IMR-90 (cell line): ENCODE results near the gene DSCAM. TPM values are rescaled to one million over a fixed set of nuclear protein-coding genes. Genes with fewer than 3 reads are reported as not detected.

Experiments
- ATAC-seq: fragments of 200-7000 bp; cut with Tn5 transposase; 2 replicates; pipeline ENCODE4 v1.9.1; 2020; ENCODE audit warnings: low read depth, mild to moderate bottlenecking, moderate library complexity
- BruUV-seq: library from RNA; stranded (reverse); fragments of 400-500 nt; replicated peaks from 2 replicates; lab custom pipeline; 2021; lab: Mats Ljungman, UMichigan
- CTCF ChIA-PET: fragments of 300-600 bp; formaldehyde crosslinking; extraction: SDS; loops from one replicate; lab custom pipeline; 2021; ENCODE audit warnings: antibody characterized with exemption; lab: Yijun Ruan, JAX
- POLR2A ChIA-PET: fragments of 300-600 bp; sonication (Branson Sonifier 250); formaldehyde crosslinking; loops from one replicate; lab custom pipeline; 2022; ENCODE audit warnings: antibody characterized with exemption; ENCODE audit not compliant: unreplicated experiment; lab: Charles Lee
- DNase-seq: peaks from one replicate; pipeline ENCODE4 v3.0.0; 2013
- H2AFZ ChIP-seq: replicated peaks from 2 replicates; pipeline ENCODE3; 2013; ENCODE audit warnings: low read length, mild to moderate bottlenecking; ENCODE audit not compliant: poor library complexity
- H2AK5ac ChIP-seq: 2 replicates; pipeline ENCODE4 v1.6.1; 2013; ENCODE audit warnings: low read depth, low read length, inconsistent platforms
- H2AK9ac ChIP-seq: replicated peaks from 2 replicates; pipeline ENCODE3; 2013; ENCODE audit warnings: mild to moderate bottlenecking, low read depth, low read length, moderate library complexity; ENCODE audit not compliant: poor library complexity
- H2BK120ac ChIP-seq: 2 replicates; pipeline ENCODE4 v1.6.1; 2013; ENCODE audit warnings: low read depth, low read length, inconsistent platforms
- H2BK15ac ChIP-seq: 3 replicates; pipeline ENCODE4 v1.6.1; 2013; ENCODE audit warnings: low read depth, low read length, inconsistent platforms
- H2BK20ac ChIP-seq: 2 replicates; pipeline ENCODE4 v1.6.1; 2013; ENCODE audit warnings: low read depth, mild to moderate bottlenecking, inconsistent platforms, low read length, moderate library complexity
- H2BK5ac ChIP-seq: 2 replicates; pipeline ENCODE4 v1.6.1; 2013; ENCODE audit warnings: mild to moderate bottlenecking, low read depth, low read length, inconsistent platforms; ENCODE audit not compliant: poor library complexity, severe bottlenecking
- H3K14ac ChIP-seq: replicated peaks from 2 replicates; pipeline ENCODE4 v1.6.1; 2013; ENCODE audit warnings: low read depth, low read length, inconsistent platforms
- H3K18ac ChIP-seq: 2 replicates; pipeline ENCODE4 v1.6.1; 2013; ENCODE audit warnings: low read depth, low read length, control low read depth
- H3K23ac ChIP-seq: 2 replicates; pipeline ENCODE4 v1.6.1; 2013; ENCODE audit warnings: low read depth, low read length, inconsistent platforms
- H3K27ac ChIP-seq: 2 replicates; pipeline ENCODE4 v1.5.1; 2013; ENCODE audit warnings: mild to moderate bottlenecking, control low read depth, low read length; ENCODE audit not compliant: insufficient read depth
- H3K27me3 ChIP-seq: 2 replicates; pipeline ENCODE4 v1.6.1; 2013; ENCODE audit warnings: low read length; ENCODE audit not compliant: control insufficient read depth, insufficient read depth
- H3K36me3 ChIP-seq: 2 replicates; pipeline ENCODE4 v1.6.1; 2013; ENCODE audit warnings: low read length, mixed read lengths; ENCODE audit not compliant: control insufficient read depth, insufficient read depth
- H3K4ac ChIP-seq: 2 replicates; pipeline ENCODE4 v1.6.1; 2013; ENCODE audit warnings: low read depth, low read length, inconsistent platforms
- H3K4me1 ChIP-seq: 2 replicates; pipeline ENCODE4 v1.6.1; 2013; ENCODE audit warnings: low read length, mixed read lengths; ENCODE audit not compliant: control insufficient read depth, insufficient read depth
- H3K4me2 ChIP-seq: 2 replicates; pipeline ENCODE4 v1.6.1; 2013; ENCODE audit warnings: low read depth, mild to moderate bottlenecking, control low read depth, low read length, moderate library complexity
- H3K4me3 ChIP-seq: 2 replicates; pipeline ENCODE4 v1.5.1; 2013; ENCODE audit warnings: low read depth, mild to moderate bottlenecking, control low read depth, low read length, moderate library complexity; ENCODE audit not compliant: insufficient read depth
- H3K56ac ChIP-seq: 2 replicates; pipeline ENCODE4 v1.6.1; 2013; ENCODE audit warnings: low read length, inconsistent platforms; ENCODE audit not compliant: insufficient read depth; ENCODE audit errors: extremely low read depth
- H3K79me1 ChIP-seq, 2 experiments: 2 replicates each; pipeline ENCODE4 v1.6.1; 2013; ENCODE audit warnings: low read length in 2 of 2, inconsistent platforms in 1 of 2, low read depth in 1 of 2
- H3K9ac ChIP-seq: 2 replicates; pipeline ENCODE4 v1.6.1; 2013; ENCODE audit warnings: low read depth, low read length, control low read depth
- H3K9me1 ChIP-seq: 2 replicates; pipeline ENCODE4 v1.6.1; 2013; ENCODE audit warnings: low read length, inconsistent platforms; ENCODE audit not compliant: insufficient read depth
- H3K9me3 ChIP-seq: 2 replicates; pipeline ENCODE4 v1.6.1; 2013; ENCODE audit warnings: low read length; ENCODE audit not compliant: control insufficient read depth, insufficient read depth
- H4K20me1 ChIP-seq: 2 replicates; pipeline ENCODE4 v1.6.1; 2013; ENCODE audit warnings: low read length, inconsistent platforms; ENCODE audit not compliant: insufficient read depth
- H4K5ac ChIP-seq: 2 replicates; pipeline ENCODE4 v1.6.1; 2013; ENCODE audit warnings: mild to moderate bottlenecking, low read depth, low read length, control low read depth
- H4K8ac ChIP-seq, 2 experiments: 2 replicates each; pipeline ENCODE4 v1.6.1; 2013; ENCODE audit warnings: low read depth in 2 of 2, low read length in 2 of 2, control low read depth in 1 of 2, inconsistent platforms in 1 of 2
- H4K91ac ChIP-seq: 2 replicates; pipeline ENCODE4 v1.6.1; 2013; ENCODE audit warnings: low read depth, low read length, inconsistent platforms; ENCODE audit not compliant: insufficient read depth
- BHLHE40 ChIP-seq: fragments of 150-350 bp; IDR thresholded peaks from 2 replicates; pipeline ENCODE4 v1.6.1; 2016; ENCODE audit warnings: mild to moderate bottlenecking, low read depth, low read length
- CEBPB ChIP-seq: IDR thresholded peaks from 2 replicates; pipeline ENCODE4 v1.6.1; 2012; ENCODE audit warnings: low read depth, low read length, improper control_type of control experiment
- CHD1 ChIP-seq: IDR thresholded peaks from 2 replicates; pipeline ENCODE4 v1.6.1; 2012; ENCODE audit warnings: low read depth, low read length, improper control_type of control experiment
- MAZ ChIP-seq: IDR thresholded peaks from 2 replicates; pipeline ENCODE4 v1.6.1; 2012; ENCODE audit warnings: low read depth, mild to moderate bottlenecking, low read length, improper control_type of control experiment, moderate library complexity, borderline replicate concordance
- MXI1 ChIP-seq: IDR thresholded peaks from 2 replicates; pipeline ENCODE4 v1.6.1; 2012; ENCODE audit warnings: low read depth, mild to moderate bottlenecking, low read length, moderate library complexity, borderline replicate concordance
- NFE2L2 ChIP-seq: fragments of 150-350 bp; IDR thresholded peaks from 2 replicates; pipeline ENCODE4 v1.6.1; 2016; ENCODE audit warnings: low read depth, mild to moderate bottlenecking, low read length
- POLR2A ChIP-seq: IDR thresholded peaks from 2 replicates; pipeline ENCODE4 v1.6.1; 2012; ENCODE audit warnings: mild to moderate bottlenecking, low read depth, low read length
- RAD21 ChIP-seq: IDR thresholded peaks from 2 replicates; pipeline ENCODE4 v1.6.1; 2012; ENCODE audit warnings: low read length, improper control_type of control experiment
- WGBS, 2 experiments: methylation state at CpG; one replicate each; pipeline versions ENCODE4 v1.1.5 to v1.1.7; 2013; ENCODE audit warnings: missing lambda C conversion rate in 2 of 2; ENCODE audit not compliant: insufficient read length in 1 of 2; ENCODE audit errors: extremely low coverage in 2 of 2; 5-methylcytosine and 5-hydroxymethylcytosine counted together
- dilution Hi-C: fragments of 300-500 bp; cut with HindIII; formaldehyde crosslinking; loops from one replicate; pipeline ENCODE4 v1.14.3; 2018; ENCODE audit warnings: low sequenced_read_pairs; ENCODE audit not compliant: unreplicated experiment
- in situ Hi-C: fragments of 300-500 bp; cut with MboI; formaldehyde crosslinking; loops from 3 replicates; pipeline ENCODE4 v1.14.3; 2019; ENCODE audit warnings: low sequenced_read_pairs, inconsistent platforms, mixed read lengths
- intact Hi-C: fragments of 100-400 bp; cut with micrococcal nuclease; formaldehyde crosslinking; loops from 2 replicates; pipeline ENCODE4 v1.10.0; 2022
- polyA plus RNA-seq, 3 experiments: library from polyadenylated mRNA; depleted of rRNA; stranded (reverse); fragments of >200 nt; gene quantifications; 2 replicates each; pipeline ENCODE4 v1.2.3, GENCODE V29; 2012; ENCODE audit warnings: low replicate concordance in 1 of 3
- total RNA-seq: library from RNA; depleted of rRNA; stranded (reverse); fragments of >200 nt; gene quantifications from 2 replicates; pipeline ENCODE4 v1.2.3, GENCODE V29; 2012

Gene DSCAM
- total and polyA plus RNA-seq, 2 of the 4 experiments (the other 2 are of a cell fraction) = under 0.01 to 0.02 TPM

DNA sequence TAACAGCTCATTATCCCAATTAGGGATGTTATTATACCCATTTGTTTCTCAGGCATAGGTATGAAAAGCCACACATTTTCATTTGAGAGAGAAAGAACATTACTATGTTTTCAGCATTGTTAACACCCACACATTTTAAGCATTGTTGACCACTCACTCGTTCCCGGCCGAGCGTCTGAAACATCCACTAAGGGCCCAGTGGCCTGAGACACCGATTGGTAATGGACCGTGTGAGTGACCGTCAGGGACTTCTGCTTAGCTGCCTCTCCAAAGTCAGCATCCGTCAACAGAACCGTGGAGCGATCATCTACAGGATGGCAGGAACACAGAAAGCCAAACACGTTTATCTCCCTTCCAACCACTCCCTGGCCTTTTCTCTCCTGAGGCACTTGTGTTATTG lies 795.2 kb downstream of the DSCAM start:
- H2AK5ac ChIP-seq = no peak overlapping the region
- H4K8ac ChIP-seq = no peak overlapping the region
- H3K18ac ChIP-seq = no peak overlapping the region
- ChIA-PET CTCF (no interaction called here), POLR2A (no interaction called here)
- H2BK5ac ChIP-seq = no peak overlapping the region
- H3K9me1 ChIP-seq = no peaks in the 10 kb centered on the region
- no peaks in the 10 kb centered on the region for H3K36me3 ChIP-seq
- no peak for ATAC-seq
- no peaks in the 10 kb centered on the region for H3K27me3 ChIP-seq
- H3K14ac ChIP-seq = no peak overlapping the region
- H3K4ac ChIP-seq = no peak overlapping the region
- H3K27ac ChIP-seq = no peak overlapping the region
- no peak for TF ChIP-seq POLR2A
- no peak for TF ChIP-seq MXI1
- TF ChIP-seq NFE2L2 = no peak
- no peak for TF ChIP-seq CEBPB
- TF ChIP-seq BHLHE40 = no peak
- TF ChIP-seq RAD21 = no peak
- no peak for TF ChIP-seq MAZ
- TF ChIP-seq CHD1 = no peak
- dilution Hi-C loops (no loop called here), intact Hi-C loops (no loop called here), in situ Hi-C loops (no loop called here)
- 100% methylated on average over 3 of the region's 11 CpGs; no CpG with 5 or more reads in 1 of the 2 experiments for WGBS, 2 experiments
- no peak overlapping the region for H4K91ac ChIP-seq
- H2BK120ac ChIP-seq = no peak overlapping the region
- BruUV-seq = no TSS peak
- no peak overlapping the region for H3K9ac ChIP-seq
- no peak overlapping the region for H3K23ac ChIP-seq
- H2AFZ ChIP-seq = no peak overlapping the region
- H3K79me1 ChIP-seq = no peaks in the 10 kb centered on the region
- DNase-seq = no peak
- H3K4me1 ChIP-seq = no peaks in the 10 kb centered on the region
- H2BK15ac ChIP-seq = no peak overlapping the region
- no peak overlapping the region for H2AK9ac ChIP-seq
- H4K5ac ChIP-seq = no peak overlapping the region
- H3K56ac ChIP-seq = no peak overlapping the region
- H4K20me1 ChIP-seq = no peaks in the 10 kb centered on the region
- H3K4me2 ChIP-seq = no peak overlapping the region
- no peak overlapping the region for H3K4me3 ChIP-seq
- H3K9me3 ChIP-seq = peaks cover 25% of the 10 kb centered on the region
- H2BK20ac ChIP-seq = no peak overlapping the region
